Measurements from ENCODE around the gene CDH23.

Gene CDH23

GRCh38 chr10:71369602-71370001 is 27.1 kb upstream of the CDH23 start:
- Histone ChIP-seq H3K27me3 (replicated peaks; ENCODE audit: control insufficient read depth, insufficient read depth, low read length) (no peaks in the 10 kb centered on the region), H3K4me3 (replicated peaks; ENCODE audit: low read depth, low read length) (no peak overlapping the region), H3K36me3 (ENCODE audit: control insufficient read depth, insufficient read depth, low read length) (no peaks in the 10 kb centered on the region)
- no peak for DNase-seq (ENCODE audit: extremely low read depth, insufficient read length)
- no peak for TF ChIP-seq CTCF (IDR thresholded peaks at IDR 0.05; ENCODE audit: insufficient read depth, low read length, poor library complexity, severe bottlenecking)

- TF ChIP-seq CTCF (IDR thresholded peaks at IDR 0.05; ENCODE audit: insufficient read depth, low read length, poor library complexity, severe bottlenecking): no peak
- H3K4me3 ChIP-seq (replicated peaks; ENCODE audit: low read depth, low read length): no peak overlapping the region
- no peaks in the 10 kb centered on the region for H3K36me3 ChIP-seq (ENCODE audit: control insufficient read depth, insufficient read depth, low read length)
- no peaks in the 10 kb centered on the region for H3K27me3 ChIP-seq (replicated peaks; ENCODE audit: control insufficient read depth, insufficient read depth, low read length)
- no peak for DNase-seq (ENCODE audit: extremely low read depth, insufficient read length)
Measured at GRCh38 chr10:71370031-71370430, 26.7 kb upstream of the CDH23 start.

- Histone ChIP-seq H3K4me3 (replicated peaks; ENCODE audit: low read depth, low read length) (no peak overlapping the region), H3K36me3 (ENCODE audit: control insufficient read depth, insufficient read depth, low read length) (no peaks in the 10 kb centered on the region), H3K27me3 (replicated peaks; ENCODE audit: control insufficient read depth, insufficient read depth, low read length) (no peaks in the 10 kb centered on the region)
- DNase-seq (ENCODE audit: extremely low read depth, insufficient read length): peak; percentile 30
- TF ChIP-seq CTCF (IDR thresholded peaks at IDR 0.05; ENCODE audit: insufficient read depth, low read length, poor library complexity, severe bottlenecking): no peak
Measured at GRCh38 chr10:71371750-71372166, 25.0 kb upstream of the CDH23 start.

- Histone ChIP-seq H3K36me3 (ENCODE audit: control insufficient read depth, insufficient read depth, low read length) (no peaks in the 10 kb centered on the region), H3K27me3 (replicated peaks; ENCODE audit: control insufficient read depth, insufficient read depth, low read length) (no peaks in the 10 kb centered on the region), H3K4me3 (replicated peaks; ENCODE audit: low read depth, low read length) (no peak overlapping the region)
- peak; percentile 79 for DNase-seq (ENCODE audit: extremely low read depth, insufficient read length)
- no peak for TF ChIP-seq CTCF (IDR thresholded peaks at IDR 0.05; ENCODE audit: insufficient read depth, low read length, poor library complexity, severe bottlenecking)
Measured at GRCh38 chr10:71372882-71373495, 23.7 kb upstream of the CDH23 start.

- no peak for TF ChIP-seq CTCF (IDR thresholded peaks at IDR 0.05; ENCODE audit: insufficient read depth, low read length, poor library complexity, severe bottlenecking)
- Histone ChIP-seq H3K36me3 (ENCODE audit: control insufficient read depth, insufficient read depth, low read length) (no peaks in the 10 kb centered on the region), H3K27me3 (replicated peaks; ENCODE audit: control insufficient read depth, insufficient read depth, low read length) (no peaks in the 10 kb centered on the region), H3K4me3 (replicated peaks; ENCODE audit: low read depth, low read length) (no peak overlapping the region)
- DNase-seq (ENCODE audit: extremely low read depth, insufficient read length): no peak
Measured at GRCh38 chr10:71374481-71375233, 22.1 kb upstream of the CDH23 start.
